ENCODE data around the gene ST6GALNAC5. TPM values are rescaled to one million over a fixed set of nuclear protein-coding genes. Genes with fewer than 3 reads are reported as not detected.

Gene ST6GALNAC5
- total RNA-seq, 6 donors from 2014 or later, result 18.9 to 54.9 (median 28.0) TPM

- TF ChIP-seq CTCF (IDR thresholded peaks at IDR 0.05) (no peak), POLR2AphosphoS5 (IDR thresholded peaks at IDR 0.05) (no peak), EP300 (IDR thresholded peaks at IDR 0.05) (no peak), POLR2A (IDR thresholded peaks at IDR 0.05) (no peak)
- H3K27ac ChIP-seq, result no peak overlapping the region
- ATAC-seq (ENCODE audit: low FRiP score in 2 of 2) (no peak), DNase-seq (no peak)
- no peaks in the 10 kb centered on the region for H3K9me3 ChIP-seq
- H3K4me1 ChIP-seq, result peaks cover 0 to 5% (median 0%) of the 10 kb centered on the region in 4 donors
- H3K36me3 ChIP-seq, result no peaks in the 10 kb centered on the region
- H3K4me3 ChIP-seq, result no peak overlapping the region
- H3K27me3 ChIP-seq, result no peaks in the 10 kb centered on the region
- 29 to 50% methylated on average over 1 of the region's 1 CpG for whole genome bisulfite sequencing, 2 donors
Observed at GRCh38 chr1:77048615-77049005, 181.3 kb downstream of the ST6GALNAC5 start.

- peaks cover 0 to 5% (median 0%) of the 10 kb centered on the region in 4 donors for H3K4me1 ChIP-seq
- H3K36me3 ChIP-seq, result no peaks in the 10 kb centered on the region
- TF ChIP-seq CTCF (IDR thresholded peaks at IDR 0.05) (no peak), POLR2AphosphoS5 (IDR thresholded peaks at IDR 0.05) (no peak), POLR2A (IDR thresholded peaks at IDR 0.05) (no peak), EP300 (IDR thresholded peaks at IDR 0.05) (no peak)
- no peak for DNase-seq
- H3K4me3 ChIP-seq, result no peak overlapping the region
- WGBS, 2 donors, result 42 to 69% methylated on average over 1 of the region's 1 CpG
- H3K9me3 ChIP-seq, result no peaks in the 10 kb centered on the region
- H3K27ac ChIP-seq, result no peak overlapping the region
- no peaks in the 10 kb centered on the region for H3K27me3 ChIP-seq
- no peak for ATAC-seq (ENCODE audit: low FRiP score in 2 of 2)
Observed at GRCh38 chr1:77051425-77051824, 184.1 kb downstream of the ST6GALNAC5 start.

- Histone ChIP-seq H3K27ac (no peak overlapping the region), H3K9me3 (no peaks in the 10 kb centered on the region), H3K27me3 (no peaks in the 10 kb centered on the region), H3K4me1 (no peaks in the 10 kb centered on the region), H3K36me3 (no peaks in the 10 kb centered on the region), H3K4me3 (no peak overlapping the region)
- TF ChIP-seq CTCF (IDR thresholded peaks at IDR 0.05) (no peak), POLR2A (IDR thresholded peaks at IDR 0.05) (no peak), POLR2AphosphoS5 (IDR thresholded peaks at IDR 0.05) (no peak), EP300 (IDR thresholded peaks at IDR 0.05) (no peak)
- 94 to 97% methylated on average over 7 of the region's 7 CpGs for WGBS, 2 donors
- no peak for DNase-seq
- no peak for ATAC-seq (ENCODE audit: low FRiP score in 2 of 2)
Observed at GRCh38 chr1:77056525-77056924, 189.2 kb downstream of the ST6GALNAC5 start.

GRCh38 chr1:77057994-77058585, 190.8 kb downstream of the ST6GALNAC5 start:
- DNase-seq (no peak), ATAC-seq (ENCODE audit: low FRiP score in 2 of 2) (no peak)
- Histone ChIP-seq H3K36me3 (no peaks in the 10 kb centered on the region), H3K27me3 (no peaks in the 10 kb centered on the region), H3K27ac (no peak overlapping the region), H3K9me3 (no peaks in the 10 kb centered on the region), H3K4me3 (no peak overlapping the region), H3K4me1 (no peaks in the 10 kb centered on the region)
- no peak for TF ChIP-seq CTCF (IDR thresholded peaks at IDR 0.05)
- TF ChIP-seq POLR2AphosphoS5 (IDR thresholded peaks at IDR 0.05), result no peak
- TF ChIP-seq POLR2A (IDR thresholded peaks at IDR 0.05), result no peak
- TF ChIP-seq EP300 (IDR thresholded peaks at IDR 0.05), result no peak
- 79 to 86% methylated on average over 7 of the region's 7 CpGs for WGBS, 2 donors

- 31 to 33% methylated on average over 5 of the region's 5 CpGs for WGBS, 2 donors
- no peaks in the 10 kb centered on the region for H3K4me1 ChIP-seq
- no peaks in the 10 kb centered on the region for H3K36me3 ChIP-seq
- H3K4me3 ChIP-seq, result no peak overlapping the region
- DNase-seq, result no peak
- ATAC-seq (ENCODE audit: low FRiP score in 2 of 2), result no peak
- no peaks in the 10 kb centered on the region for H3K27me3 ChIP-seq
- H3K27ac ChIP-seq, result no peak overlapping the region
- TF ChIP-seq CTCF (IDR thresholded peaks at IDR 0.05) (no peak), POLR2AphosphoS5 (IDR thresholded peaks at IDR 0.05) (no peak), EP300 (IDR thresholded peaks at IDR 0.05) (no peak), POLR2A (IDR thresholded peaks at IDR 0.05) (no peak)
- no peaks in the 10 kb centered on the region for H3K9me3 ChIP-seq
Observed at GRCh38 chr1:77060000-77060399, 192.7 kb downstream of the ST6GALNAC5 start.
